SK-N-SH (cell line): Measurements from ENCODE around the gene TERT. TPM values are rescaled to one million over a fixed set of nuclear protein-coding genes. Genes with fewer than 3 reads are reported as not detected.

Experiments
- CTCF ChIA-PET: fragments of 300-600, 350-600 bp; formaldehyde crosslinking; extraction: SDS; loops from one replicate; lab custom pipeline; 2021; lab: Yijun Ruan, JAX
- POLR2A ChIA-PET: fragments of 350-600 bp; sonication (Branson Sonifier 250); formaldehyde crosslinking; extraction: SDS; loops from one replicate; lab custom pipeline; 2020; ENCODE audit warnings: antibody characterized with exemption, inconsistent platforms; lab: Yijun Ruan, JAX
- DNase-seq: peaks from one replicate; pipeline ENCODE4 v3.0.0; 2012
- H2AFZ ChIP-seq: fragments of 200-600 bp; sonication (generic); 2 replicates; pipeline ENCODE4 v1.8.1; 2016; ENCODE audit warnings: antibody characterized with exemption, mild to moderate bottlenecking, low read depth
- H3F3A ChIP-seq: fragments of 200-600 bp; sonication (generic); replicated peaks from 2 replicates; pipeline ENCODE3; 2016; ENCODE audit warnings: antibody characterized with exemption, mild to moderate bottlenecking; ENCODE audit not compliant: insufficient read depth
- H3K27ac ChIP-seq, 2 experiments: fragments of 200-500 bp in 1 of 2; fragments of 200-600 bp in 1 of 2; sonication (Bioruptor generic) in 1 of 2; sonication (generic), shearing (Covaris generic) in 1 of 2; 2 replicates each; pipeline versions ENCODE4 v1.5.1 to v1.6.1; 2014 to 2016; ENCODE audit warnings: low read depth in 2 of 2, inconsistent platforms in 1 of 2, low read length in 1 of 2, mild to moderate bottlenecking in 1 of 2, mixed read lengths in 1 of 2
- H3K27me3 ChIP-seq: fragments of 200-600 bp; sonication (generic), shearing (Covaris generic); 2 replicates; pipeline ENCODE4 v1.6.1; 2016; ENCODE audit warnings: mixed run types; ENCODE audit not compliant: insufficient read depth
- H3K36me3 ChIP-seq, 2 experiments: fragments of 200-500 bp in 1 of 2; fragments of 200-600 bp in 1 of 2; sonication (Bioruptor generic) in 1 of 2; sonication (generic) in 1 of 2; replicated peaks in 1 of 2; 2 replicates each; pipeline versions ENCODE3 to v1.5.1; 2014 to 2016; ENCODE audit warnings: low read length in 1 of 2, mild to moderate bottlenecking in 1 of 2; ENCODE audit not compliant: insufficient read depth in 2 of 2, control insufficient read depth in 1 of 2
- H3K4me1 ChIP-seq, 2 experiments: fragments of 200-500 bp in 1 of 2; fragments of 200-600 bp in 1 of 2; sonication (Bioruptor generic) in 1 of 2; sonication (generic), shearing (Covaris generic) in 1 of 2; 2 replicates each; pipeline versions ENCODE4 v1.5.1 to v1.6.1; 2014 to 2016; ENCODE audit warnings: low read depth in 1 of 2, low read length in 1 of 2, mixed run types in 1 of 2; ENCODE audit not compliant: insufficient read depth in 2 of 2, control insufficient read depth in 1 of 2
- H3K4me2 ChIP-seq: fragments of 200-600 bp; sonication (generic), shearing (Covaris generic); 2 replicates; pipeline ENCODE4 v1.6.1; 2017; ENCODE audit warnings: mixed run types
- H3K4me3 ChIP-seq, 2 experiments: fragments of 200-500 bp in 1 of 2; fragments of 200-600 bp in 1 of 2; sonication (Bioruptor generic) in 1 of 2; sonication (generic), shearing (Covaris generic) in 1 of 2; 2 replicates each; pipeline versions ENCODE4 v1.5.1 to v1.8.1; 2014 to 2016; ENCODE audit warnings: low read depth in 2 of 2, inconsistent platforms in 1 of 2, low read length in 1 of 2, mild to moderate bottlenecking in 1 of 2, mixed read lengths in 1 of 2, moderate library complexity in 1 of 2
- H3K79me2 ChIP-seq: fragments of 200-600 bp; sonication (generic); 2 replicates; pipeline ENCODE4 v1.8.1; 2017; ENCODE audit warnings: mild to moderate bottlenecking; ENCODE audit not compliant: insufficient read depth
- H3K9ac ChIP-seq: fragments of 200-600 bp; sonication (generic); 2 replicates; pipeline ENCODE4 v1.6.1; 2017; ENCODE audit warnings: mixed run types
- H3K9me2 ChIP-seq: fragments of 200-600 bp; sonication (generic); 2 replicates; pipeline ENCODE4 v1.6.1; 2017; ENCODE audit warnings: mixed run types
- H3K9me3 ChIP-seq: fragments of 200-600 bp; sonication (generic); 2 replicates; pipeline ENCODE4 v1.6.1; 2017; ENCODE audit warnings: mixed run types, mild to moderate bottlenecking, moderate library complexity
- H4K20me1 ChIP-seq: fragments of 200-600 bp; sonication (generic); 2 replicates; pipeline ENCODE4 v1.6.1; 2017; ENCODE audit warnings: mild to moderate bottlenecking, mixed run types; ENCODE audit not compliant: insufficient read depth
- CHD2 ChIP-seq: fragments of 150-350 bp; IDR thresholded peaks from 2 replicates; pipeline ENCODE4 v1.6.1; 2018; ENCODE audit warnings: low read length; ENCODE audit not compliant: partially characterized antibody
- CTCF ChIP-seq: fragments of 200-600 bp; sonication (generic); IDR thresholded peaks from 2 replicates; pipeline ENCODE4 v1.6.1; 2017; ENCODE audit warnings: antibody characterized with exemption, mild to moderate bottlenecking, moderate library complexity
- EP300 ChIP-seq, 2 experiments: IDR thresholded peaks; 2 replicates each; pipeline versions ENCODE4 v1.4.0 to v1.6.1; 2012; ENCODE audit warnings: borderline replicate concordance in 1 of 2, low read depth in 1 of 2, low read length in 1 of 2
- FOXM1 ChIP-seq: IDR thresholded peaks from 2 replicates; pipeline ENCODE4 v1.4.0; 2012; ENCODE audit warnings: low read depth, mild to moderate bottlenecking
- GABPA ChIP-seq: IDR thresholded peaks from 2 replicates; pipeline ENCODE4 v1.4.0; 2012; ENCODE audit warnings: low read depth, mild to moderate bottlenecking
- GATA2 ChIP-seq: sonication (generic); formaldehyde crosslinking; IDR thresholded peaks from 2 replicates; pipeline ENCODE4 v1.5.0; 2020; ENCODE audit warnings: mild to moderate bottlenecking, missing genetic modification reagents
- IRF3 ChIP-seq: fragments of 150-350 bp; IDR thresholded peaks from 2 replicates; pipeline ENCODE4 v1.6.1; 2016; ENCODE audit warnings: mild to moderate bottlenecking, low read depth, low read length
- JUND ChIP-seq: IDR thresholded peaks from 2 replicates; pipeline ENCODE4 v1.4.0; 2012
- MEF2A ChIP-seq: IDR thresholded peaks from 2 replicates; pipeline ENCODE4 v1.4.0; 2012; ENCODE audit warnings: low read depth, borderline replicate concordance
- MXI1 ChIP-seq: IDR thresholded peaks from 2 replicates; pipeline ENCODE4 v1.6.1; 2012; ENCODE audit warnings: mild to moderate bottlenecking, low read depth, low read length, improper control_type of control experiment
- NRF1 ChIP-seq: IDR thresholded peaks from 2 replicates; pipeline ENCODE4 v1.6.1; 2012; ENCODE audit warnings: low read depth, mild to moderate bottlenecking, low read length
- POLR2AphosphoS5 ChIP-seq: IDR thresholded peaks from 2 replicates; pipeline ENCODE4 v1.6.1; 2012; ENCODE audit warnings: low read depth, low read length
- RAD21 ChIP-seq: IDR thresholded peaks from 2 replicates; pipeline ENCODE4 v1.6.1; 2012; ENCODE audit warnings: mild to moderate bottlenecking, low read length
- RCOR1 ChIP-seq: fragments of 150-350 bp; IDR thresholded peaks from 2 replicates; pipeline ENCODE4 v1.6.1; 2017; ENCODE audit warnings: antibody characterized with exemption, low read length
- RFX5 ChIP-seq: IDR thresholded peaks from 2 replicates; pipeline ENCODE4 v1.6.1; 2012; ENCODE audit warnings: mild to moderate bottlenecking, improper control_type of control experiment, low read length
- SIN3A ChIP-seq: IDR thresholded peaks from 2 replicates; pipeline ENCODE4 v1.6.1; 2012; ENCODE audit warnings: low read depth, mild to moderate bottlenecking, low read length, moderate library complexity, borderline replicate concordance
- SMC3 ChIP-seq: IDR thresholded peaks from 2 replicates; pipeline ENCODE4 v1.6.1; 2012; ENCODE audit warnings: low read depth, low read length, improper control_type of control experiment
- USF1 ChIP-seq: IDR thresholded peaks from 2 replicates; pipeline ENCODE4 v1.4.0; 2012; ENCODE audit warnings: low read depth, borderline replicate concordance
- WGBS: methylation state at CpG from one replicate; pipeline ENCODE4 v1.1.6; 2017; ENCODE audit warnings: low lambda C conversion rate; 5-methylcytosine and 5-hydroxymethylcytosine counted together
- polyA plus RNA-seq, 3 experiments: library from polyadenylated mRNA; depleted of rRNA; stranded (reverse); fragments of >200 nt; gene quantifications; 2 replicates each; pipeline ENCODE4 v1.2.3, GENCODE V29; 2012
- TF ChIP-seq, protein P1 (sequence below): IDR thresholded peaks from 2 replicates; pipeline ENCODE4; 2012
- TF ChIP-seq, protein P2 (sequence below): IDR thresholded peaks from 2 replicates; pipeline ENCODE4 v1.4.0; 2012; ENCODE audit warnings: low read depth, borderline replicate concordance

The TERT gene
- polyA plus RNA-seq, 1 of the 3 experiments (the other 2 are of a cell fraction) = 2.4 TPM

DNA sequence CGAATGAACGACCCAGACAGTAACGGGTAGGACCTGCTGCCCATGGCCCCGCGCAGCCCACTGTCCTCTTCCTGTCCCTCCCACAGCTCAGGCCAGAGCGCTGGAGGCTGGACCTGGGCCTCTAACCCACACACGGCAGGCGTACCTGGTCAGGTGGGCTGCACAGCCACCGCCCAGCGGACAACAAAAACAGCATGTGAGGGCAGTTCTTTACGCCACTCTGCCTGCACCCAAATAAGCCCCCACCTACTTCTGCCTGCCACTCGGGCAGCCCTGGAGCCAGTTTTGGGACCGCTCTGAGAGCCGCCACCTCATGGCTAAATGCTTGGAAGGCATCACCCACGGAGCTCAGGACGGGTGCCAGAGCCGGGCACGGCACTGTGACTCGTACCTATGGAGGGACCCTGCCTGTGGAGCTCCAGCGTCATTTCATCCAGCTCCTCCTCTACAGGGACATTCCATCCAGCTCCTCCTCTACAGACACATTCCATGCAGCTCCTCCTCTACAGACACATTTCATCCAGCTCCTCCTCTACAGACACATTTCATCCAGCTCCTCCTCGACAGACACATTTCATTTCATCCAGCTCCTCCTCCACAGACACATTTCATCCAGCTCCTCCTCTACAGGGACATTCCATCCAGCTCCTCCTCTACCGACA, 31.1 kb upstream of the TERT start:
- no peaks in the 10 kb centered on the region for H3K27me3 ChIP-seq
- H2AFZ ChIP-seq = no peak overlapping the region
- peaks cover 28% of the 10 kb centered on the region for H3F3A ChIP-seq
- POLR2A ChIA-PET = interaction anchor here (1.2 kb wide), 1 partner anchor 8 kb away, joined by 4 read pairs; no protein-coding TSS in a partner anchor
- no peak overlapping the region for H3K4me2 ChIP-seq
- H3K79me2 ChIP-seq = no peaks in the 10 kb centered on the region; the same call in 1 of the 2 replicates
- H3K9me2 ChIP-seq = no peaks in the 10 kb centered on the region
- CTCF ChIA-PET = no interaction called here
- H3K4me1 ChIP-seq = no peaks in the 10 kb centered on the region
- TF ChIP-seq MEF2A = no peak
- TF ChIP-seq SMC3 = no peak
- no peak for TF ChIP-seq USF1
- no peak for TF ChIP-seq NRF1
- no peak for TF ChIP-seq CHD2
- no peak for TF ChIP-seq JUND
- TF ChIP-seq RAD21 = no peak
- TF ChIP-seq MXI1 = no peak
- TF ChIP-seq FOXM1 = no peak
- TF ChIP-seq GATA2 (CRISPR knock-in tag) = no peak
- no peak for TF ChIP-seq RCOR1
- H3K27ac ChIP-seq = no peak overlapping the region
- H3K36me3 ChIP-seq = peaks cover 9 to 61% of the 10 kb centered on the region in 2 experiments
- no peak overlapping the region for H3K9ac ChIP-seq
- no peaks in the 10 kb centered on the region for H4K20me1 ChIP-seq
- H3K4me3 ChIP-seq = no peak overlapping the region
- no peaks in the 10 kb centered on the region for H3K9me3 ChIP-seq
- WGBS = 62% methylated on average over 14 of the region's 22 CpGs
- DNase-seq = no peak

- ChIA-PET CTCF (no interaction called here), POLR2A (no interaction called here)
- Histone ChIP-seq H3K36me3 (peaks cover 9 to 61% of the 10 kb centered on the region in 2 experiments), H3K9me3 (no peaks in the 10 kb centered on the region), H4K20me1 (no peaks in the 10 kb centered on the region), H3K9ac (no peak overlapping the region), H3K9me2 (no peaks in the 10 kb centered on the region), H3K27me3 (no peaks in the 10 kb centered on the region), H3F3A (peaks cover 27% of the 10 kb centered on the region), H3K4me1 (no peaks in the 10 kb centered on the region), H3K4me3 (no peak overlapping the region), H2AFZ (no peak overlapping the region), H3K27ac (no peak overlapping the region), H3K4me2 (no peak overlapping the region), H3K79me2 (no peaks in the 10 kb centered on the region; the same call in 1 of the 2 replicates)
- no peak for DNase-seq
- WGBS = 100% methylated on average over 1 of the region's 17 CpGs
- TF ChIP-seq JUND (no peak), MXI1 (no peak), RFX5 (no peak), POLR2AphosphoS5 (no peak), EP300 (IDR thresholded peaks at IDR 0.05; ENCODE audit: borderline replicate concordance in 1 of 2, low read depth in 1 of 2, low read length in 1 of 2) (no peak), SIN3A (no peak), FOXM1 (no peak), NRF1 (no peak), SMC3 (no peak), IRF3 (no peak), GABPA (no peak), CTCF (no peak)
- TF ChIP-seq, protein P1, sequence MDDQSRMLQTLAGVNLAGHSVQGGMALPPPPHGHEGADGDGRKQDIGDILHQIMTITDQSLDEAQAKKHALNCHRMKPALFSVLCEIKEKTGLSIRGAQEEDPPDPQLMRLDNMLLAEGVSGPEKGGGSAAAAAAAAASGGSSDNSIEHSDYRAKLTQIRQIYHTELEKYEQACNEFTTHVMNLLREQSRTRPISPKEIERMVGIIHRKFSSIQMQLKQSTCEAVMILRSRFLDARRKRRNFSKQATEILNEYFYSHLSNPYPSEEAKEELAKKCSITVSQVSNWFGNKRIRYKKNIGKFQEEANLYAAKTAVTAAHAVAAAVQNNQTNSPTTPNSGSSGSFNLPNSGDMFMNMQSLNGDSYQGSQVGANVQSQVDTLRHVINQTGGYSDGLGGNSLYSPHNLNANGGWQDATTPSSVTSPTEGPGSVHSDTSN = no peak
- TF ChIP-seq, protein P2, sequence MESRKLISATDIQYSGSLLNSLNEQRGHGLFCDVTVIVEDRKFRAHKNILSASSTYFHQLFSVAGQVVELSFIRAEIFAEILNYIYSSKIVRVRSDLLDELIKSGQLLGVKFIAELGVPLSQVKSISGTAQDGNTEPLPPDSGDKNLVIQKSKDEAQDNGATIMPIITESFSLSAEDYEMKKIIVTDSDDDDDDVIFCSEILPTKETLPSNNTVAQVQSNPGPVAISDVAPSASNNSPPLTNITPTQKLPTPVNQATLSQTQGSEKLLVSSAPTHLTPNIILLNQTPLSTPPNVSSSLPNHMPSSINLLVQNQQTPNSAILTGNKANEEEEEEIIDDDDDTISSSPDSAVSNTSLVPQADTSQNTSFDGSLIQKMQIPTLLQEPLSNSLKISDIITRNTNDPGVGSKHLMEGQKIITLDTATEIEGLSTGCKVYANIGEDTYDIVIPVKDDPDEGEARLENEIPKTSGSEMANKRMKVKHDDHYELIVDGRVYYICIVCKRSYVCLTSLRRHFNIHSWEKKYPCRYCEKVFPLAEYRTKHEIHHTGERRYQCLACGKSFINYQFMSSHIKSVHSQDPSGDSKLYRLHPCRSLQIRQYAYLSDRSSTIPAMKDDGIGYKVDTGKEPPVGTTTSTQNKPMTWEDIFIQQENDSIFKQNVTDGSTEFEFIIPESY = no peak
Measured at GRCh38 chr5:1325191-1325741, 30.4 kb upstream of the TERT start.
